DND-41 (cell line): Measurements from ENCODE around the gene MDP1.

Experiments used
- CTCF ChIP-seq: IDR thresholded peaks from 2 replicates; pipeline ENCODE4 v1.5.1; 2012; ENCODE audit warnings: borderline replicate concordance, low read length, moderate library complexity, mild to moderate bottlenecking; ENCODE audit not compliant: poor library complexity, severe bottlenecking; ENCODE audit errors: extremely low read depth
- EZH2 ChIP-seq: IDR thresholded peaks from 3 replicates; pipeline ENCODE4 v1.6.1; 2012; ENCODE audit warnings: borderline replicate concordance, low read depth, mild to moderate bottlenecking, moderate library complexity, low read length, inconsistent platforms; ENCODE audit not compliant: severe bottlenecking

DNA sequence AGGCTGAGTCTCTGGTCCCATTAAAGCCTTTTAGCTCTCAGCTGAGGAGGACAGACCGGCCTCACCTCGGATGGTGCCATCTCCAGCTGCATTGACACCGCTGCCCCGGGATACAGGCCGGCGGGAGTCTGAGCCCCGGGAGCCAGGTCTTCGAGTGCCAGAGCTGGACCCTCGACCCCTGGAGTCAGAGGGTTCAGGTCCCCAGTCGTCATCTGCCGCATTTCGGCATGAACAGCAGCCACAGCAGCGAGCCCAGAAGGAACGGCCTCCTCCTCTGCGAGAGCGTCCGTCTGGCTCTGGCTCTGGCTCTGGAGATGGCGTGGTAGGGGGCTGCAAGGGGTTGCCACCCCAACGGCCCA lies 46.1 kb upstream of the MDP1 start:
- TF ChIP-seq CTCF = no peak
- TF ChIP-seq EZH2 = no peak
